ENCODE results near the gene SIX2. TPM values are rescaled to one million over a fixed set of nuclear protein-coding genes. Genes with fewer than 3 reads are reported as not detected.

The SIX2 gene
- total and polyA plus RNA-seq, 2 of the 8 experiments (the other 6 are each of a cell fraction or from before 2014, with no cell fraction given), result 0.47 to 1.0 TPM

DNA sequence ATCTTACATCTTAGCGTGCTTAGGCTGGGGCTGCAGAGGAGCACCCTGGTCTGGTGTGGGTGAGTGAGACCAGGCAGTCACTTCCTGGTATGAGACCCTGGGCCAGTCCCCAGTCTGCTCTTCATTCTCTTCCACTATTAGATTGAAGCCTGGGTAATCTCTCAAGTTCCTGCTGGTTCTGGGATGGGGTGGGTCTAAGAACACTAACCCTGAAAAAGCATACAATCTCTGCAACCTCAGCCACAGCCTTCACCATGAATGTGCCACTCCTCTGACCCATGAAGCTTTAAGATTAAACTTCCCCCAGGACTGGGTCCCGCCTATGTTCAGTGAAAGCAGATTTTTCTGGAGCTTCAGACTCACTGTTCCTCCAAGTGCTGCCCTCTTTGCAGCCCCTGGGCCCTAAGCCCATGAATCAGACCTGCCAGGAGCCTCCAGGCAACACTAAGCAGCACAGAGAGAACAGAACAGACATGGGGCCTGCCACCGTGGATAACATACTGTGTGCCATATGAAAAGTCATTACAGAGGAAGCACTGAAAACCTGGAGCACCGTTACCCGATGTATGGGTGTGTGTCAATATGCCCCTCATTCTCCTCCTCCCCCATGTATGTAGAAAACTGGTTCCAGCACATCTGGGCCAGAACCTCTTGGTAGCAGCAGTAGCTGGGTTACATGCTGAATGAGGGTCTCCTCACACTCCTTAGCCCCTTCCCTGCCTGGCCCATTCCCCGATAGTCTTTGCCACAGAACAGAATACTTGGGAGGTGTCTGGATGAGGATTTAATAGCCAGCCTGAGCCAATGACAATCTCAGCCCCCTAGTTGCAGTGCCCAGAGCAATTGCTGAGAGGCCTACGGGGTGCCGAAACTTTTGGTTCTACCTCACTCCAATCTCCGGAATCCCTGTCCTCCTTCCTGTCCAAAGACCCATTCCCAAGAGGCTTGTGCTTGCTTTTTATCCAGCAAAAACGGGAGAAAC is 2.7 kb upstream of the SIX2 start:
- DNase-seq (ENCODE audit: low read depth in 1 of 2, low spot score in 2 of 2), result no peak
- Histone ChIP-seq H3K27me3 (replicated peaks in 1 of 4; ENCODE audit: control insufficient read depth in 3 of 4, extremely low read depth in 1 of 4, insufficient read depth in 3 of 4, low read length in 3 of 4) (peaks cover 51 to 73% (median 69%) of the 10 kb centered on the region in 4 experiments), H3K79me2 (ENCODE audit: control insufficient read depth in 1 of 2, insufficient read depth in 2 of 2, low read length in 2 of 2) (no peaks in the 10 kb centered on the region), H3K23ac (ENCODE audit: insufficient read length) (no peak overlapping the region), H3K56ac (replicated peaks; ENCODE audit: insufficient read length, low read depth, low read length) (no peak overlapping the region), H4K91ac (replicated peaks; ENCODE audit: insufficient read length, low read length) (no peak overlapping the region), H4K20me1 (replicated peaks in 1 of 2; ENCODE audit: control insufficient read depth in 1 of 2, insufficient read depth in 2 of 2, low read length in 2 of 2) (peaks cover 6 to 19% of the 10 kb centered on the region in 2 experiments), H3K27ac (ENCODE audit: low read depth, low read length) (no peak overlapping the region), H4K5ac (ENCODE audit: insufficient read length, low read depth, low read length) (no peak overlapping the region), H2BK20ac (ENCODE audit: low read length) (no peak overlapping the region), H3K18ac (ENCODE audit: extremely low read depth, low read length) (no peak overlapping the region), H2AFZ (ENCODE audit: low read length) (no peak overlapping the region), H3K4me3 (ENCODE audit: extremely low read depth in 1 of 4, insufficient read depth in 2 of 4, low read depth in 3 of 4, low read length in 4 of 4) (no peak overlapping the region), H3K4me1 (replicated peaks in 1 of 4; ENCODE audit: control insufficient read depth in 3 of 4, insufficient read depth in 4 of 4, low read length in 3 of 4) (peaks cover 0 to 27% (median 13%) of the 10 kb centered on the region in 4 experiments; a peak in 5 of 7 replicates), H3K79me1 (ENCODE audit: low read depth, low read length) (no peaks in the 10 kb centered on the region), H2BK12ac (ENCODE audit: low read depth, low read length) (peak overlapping the region; percentile 19; the same call in 1 of the 2 replicates), H3K9me3 (ENCODE audit: insufficient read depth in 2 of 2, low read depth in 1 of 2, low read length in 1 of 2) (no peaks in the 10 kb centered on the region), H2BK5ac (ENCODE audit: low read depth, low read length) (no peak overlapping the region), H3K4me2 (ENCODE audit: insufficient read depth in 1 of 2, low read depth in 2 of 2, low read length in 2 of 2) (no peak overlapping the region; a peak in 1 of 4 replicates), H3K14ac (ENCODE audit: insufficient read length) (no peak overlapping the region), H3K23me2 (ENCODE audit: low read depth, low read length) (peaks cover 12% of the 10 kb centered on the region), H4K8ac (ENCODE audit: extremely low read depth, insufficient read depth, low read length) (no peak overlapping the region; the same call in 1 of the 2 replicates), H2BK120ac (replicated peaks; ENCODE audit: low read depth, low read length) (no peak overlapping the region), H3K36me3 (ENCODE audit: control insufficient read depth in 2 of 4, insufficient read depth in 4 of 4, low read length in 3 of 4) (peaks cover 0 to 14% (median 0%) of the 10 kb centered on the region in 4 experiments; a peak in 1 of 8 replicates), H2BK15ac (ENCODE audit: low read length) (peak overlapping the region; percentile 81; the same call in 1 of the 2 replicates), H3K9ac (replicated peaks in 1 of 4; ENCODE audit: extremely low read depth in 1 of 4, low read depth in 3 of 4, low read length in 3 of 4) (no peak overlapping the region), H3K4ac (replicated peaks; ENCODE audit: insufficient read length, low read depth, low read length) (no peak overlapping the region), H2AK5ac (ENCODE audit: low read depth, low read length) (no peak overlapping the region)
- ChIA-PET POLR2A (ENCODE audit: partially characterized antibody) (interaction anchor here (1.2 to 2.7 kb wide), 7 partner anchors 8 to 158 kb away, joined by 3 to 20 read pairs (median 6); no protein-coding TSS in a partner anchor), CTCF (ENCODE audit: partially characterized antibody) (interaction anchor here (0.7 to 5.5 kb wide), 9 partner anchors 7 to 482 kb away, joined by 3 to 61 read pairs (median 5); no protein-coding TSS in a partner anchor)
- TF ChIP-seq CHD2 (IDR thresholded peaks at IDR 0.05; ENCODE audit: low read length) (no peak), CBX8 (IDR thresholded peaks at IDR 0.05; ENCODE audit: borderline replicate concordance, low read depth, low read length) (0 out of 2 replicates have a peak, but pooled peaks have one; percentile 8)
- WGBS, 2 experiments (ENCODE audit: extremely low coverage in 1 of 2, insufficient coverage in 1 of 2, insufficient read length in 1 of 2, insufficient replicate concordance in 2 of 2, low coverage in 1 of 2, low lambda C conversion rate in 2 of 2, missing lambda C conversion rate in 1 of 2), result 42% methylated on average over 10 of the region's 10 CpGs; no CpG with 5 or more reads in 1 of the 2 experiments
- no peak for FAIRE-seq
